Measurements from ENCODE around the gene IQSEC1.

IQSEC1 gene

DNA sequence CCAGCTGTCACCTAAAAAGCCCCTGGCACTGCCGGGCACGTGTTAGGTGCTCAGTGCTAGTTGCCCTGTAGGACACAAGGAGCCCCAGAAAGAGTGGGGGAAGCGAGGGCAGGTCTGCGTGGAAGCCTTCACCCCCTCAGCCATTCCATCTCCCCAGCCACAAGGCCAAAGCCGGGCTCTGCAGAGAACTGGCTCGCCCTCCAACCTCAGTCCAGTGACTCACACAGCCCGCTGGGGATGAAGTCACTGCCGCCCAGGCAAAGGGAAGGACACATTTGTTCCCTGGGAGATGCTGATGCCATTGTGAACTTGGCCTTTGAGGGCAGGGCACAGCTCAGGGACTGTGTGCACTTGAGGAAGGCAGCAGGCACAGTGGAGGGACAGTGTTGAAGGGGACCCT, 48.1 kb downstream of the IQSEC1 start:
- Histone ChIP-seq H2BK12ac (ENCODE audit: low read length) (no peak overlapping the region), H3K9me3 (replicated peaks in 1 of 2; ENCODE audit: control insufficient read depth in 2 of 2, insufficient read depth in 1 of 2, low read depth in 1 of 2, low read length in 2 of 2) (no peaks in the 10 kb centered on the region), H3K4me3 (ENCODE audit: low read length in 2 of 2) (no peak overlapping the region), H3K4ac (ENCODE audit: low read length) (no peak overlapping the region), H3K18ac (ENCODE audit: low read length) (peak overlapping the region; percentile 45), H4K91ac (ENCODE audit: low read depth, low read length, poor library complexity) (no peak overlapping the region), H3K23ac (ENCODE audit: low read depth, low read length, poor library complexity) (no peak overlapping the region), H2BK15ac (ENCODE audit: low read length) (no peak overlapping the region), H4K8ac (ENCODE audit: low read depth, low read length) (no peak overlapping the region), H2BK5ac (ENCODE audit: low read length) (no peak overlapping the region), H3K4me1 (ENCODE audit: control insufficient read depth in 2 of 2, insufficient read depth in 1 of 2, low read depth in 1 of 2, low read length in 2 of 2) (peaks cover 26 to 27% of the 10 kb centered on the region in 2 donors), H3K4me2 (ENCODE audit: insufficient read depth, low read length, poor library complexity, severe bottlenecking) (no peak overlapping the region), H3K14ac (ENCODE audit: low read length) (peak overlapping the region; percentile 33), H3K27ac (replicated peaks; ENCODE audit: low read length) (no peak overlapping the region), H3K27me3 (ENCODE audit: control insufficient read depth in 3 of 3, insufficient read depth in 3 of 3, low read depth in 1 of 3, low read length in 3 of 3) (no peaks in the 10 kb centered on the region), H3K9ac (ENCODE audit: low read depth, low read length, poor library complexity) (no peak overlapping the region), H2AK5ac (ENCODE audit: low read depth, low read length) (peak overlapping the region; percentile 7), H2BK120ac (ENCODE audit: low read depth, low read length) (no peak overlapping the region), H3K79me1 (ENCODE audit: low read depth, low read length) (no peaks in the 10 kb centered on the region), H2AFZ (ENCODE audit: low read length) (no peak overlapping the region), H3K36me3 (replicated peaks in 1 of 2; ENCODE audit: control insufficient read depth in 2 of 2, insufficient read depth in 2 of 2, low read length in 2 of 2) (no peaks in the 10 kb centered on the region)
- no CpG with 5 or more reads among the region's 8 CpGs for WGBS, 2 donors (ENCODE audit: extremely low coverage in 2 of 2, insufficient read length in 2 of 2, insufficient replicate concordance in 1 of 2)
- no peak for DNase-seq (ENCODE audit: low spot score)

DNA sequence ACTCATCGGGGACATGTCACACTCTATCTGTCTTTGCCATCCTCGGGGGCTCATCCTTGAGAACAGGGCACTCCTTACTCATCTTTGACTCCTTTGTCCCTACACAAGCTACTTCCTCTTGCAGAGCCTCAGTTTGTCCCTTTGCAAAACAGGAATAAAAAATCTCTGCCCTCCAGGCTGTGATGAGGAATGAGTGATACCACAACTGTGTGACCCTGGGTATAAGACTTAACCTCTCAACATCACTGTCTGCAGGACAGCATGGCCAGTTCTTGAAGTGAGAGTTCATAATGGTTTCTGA, 48.5 kb downstream of the IQSEC1 start:
- no CpG with 5 or more reads among the region's 2 CpGs for WGBS, 2 donors (ENCODE audit: extremely low coverage in 2 of 2, insufficient read length in 2 of 2, insufficient replicate concordance in 1 of 2)
- Histone ChIP-seq H4K8ac (ENCODE audit: low read depth, low read length) (no peak overlapping the region), H3K4me2 (ENCODE audit: insufficient read depth, low read length, poor library complexity, severe bottlenecking) (no peak overlapping the region), H3K9me3 (replicated peaks in 1 of 2; ENCODE audit: control insufficient read depth in 2 of 2, insufficient read depth in 1 of 2, low read depth in 1 of 2, low read length in 2 of 2) (no peaks in the 10 kb centered on the region), H3K4me3 (ENCODE audit: low read length in 2 of 2) (no peak overlapping the region), H3K4ac (ENCODE audit: low read length) (no peak overlapping the region), H3K14ac (ENCODE audit: low read length) (no peak overlapping the region), H3K18ac (ENCODE audit: low read length) (peak overlapping the region; percentile 27), H3K9ac (ENCODE audit: low read depth, low read length, poor library complexity) (no peak overlapping the region), H3K79me1 (ENCODE audit: low read depth, low read length) (no peaks in the 10 kb centered on the region), H2BK120ac (ENCODE audit: low read depth, low read length) (no peak overlapping the region), H2BK15ac (ENCODE audit: low read length) (no peak overlapping the region), H2AK5ac (ENCODE audit: low read depth, low read length) (no peak overlapping the region), H3K27ac (replicated peaks; ENCODE audit: low read length) (no peak overlapping the region), H2BK5ac (ENCODE audit: low read length) (no peak overlapping the region), H3K4me1 (ENCODE audit: control insufficient read depth in 2 of 2, insufficient read depth in 1 of 2, low read depth in 1 of 2, low read length in 2 of 2) (peaks cover 28 to 29% of the 10 kb centered on the region in 2 donors), H3K27me3 (ENCODE audit: control insufficient read depth in 3 of 3, insufficient read depth in 3 of 3, low read depth in 1 of 3, low read length in 3 of 3) (no peaks in the 10 kb centered on the region), H3K36me3 (replicated peaks in 1 of 2; ENCODE audit: control insufficient read depth in 2 of 2, insufficient read depth in 2 of 2, low read length in 2 of 2) (no peaks in the 10 kb centered on the region), H2AFZ (ENCODE audit: low read length) (no peak overlapping the region), H3K23ac (ENCODE audit: low read depth, low read length, poor library complexity) (no peak overlapping the region), H4K91ac (ENCODE audit: low read depth, low read length, poor library complexity) (no peak overlapping the region), H2BK12ac (ENCODE audit: low read length) (no peak overlapping the region)
- DNase-seq (ENCODE audit: low spot score): no peak

DNA sequence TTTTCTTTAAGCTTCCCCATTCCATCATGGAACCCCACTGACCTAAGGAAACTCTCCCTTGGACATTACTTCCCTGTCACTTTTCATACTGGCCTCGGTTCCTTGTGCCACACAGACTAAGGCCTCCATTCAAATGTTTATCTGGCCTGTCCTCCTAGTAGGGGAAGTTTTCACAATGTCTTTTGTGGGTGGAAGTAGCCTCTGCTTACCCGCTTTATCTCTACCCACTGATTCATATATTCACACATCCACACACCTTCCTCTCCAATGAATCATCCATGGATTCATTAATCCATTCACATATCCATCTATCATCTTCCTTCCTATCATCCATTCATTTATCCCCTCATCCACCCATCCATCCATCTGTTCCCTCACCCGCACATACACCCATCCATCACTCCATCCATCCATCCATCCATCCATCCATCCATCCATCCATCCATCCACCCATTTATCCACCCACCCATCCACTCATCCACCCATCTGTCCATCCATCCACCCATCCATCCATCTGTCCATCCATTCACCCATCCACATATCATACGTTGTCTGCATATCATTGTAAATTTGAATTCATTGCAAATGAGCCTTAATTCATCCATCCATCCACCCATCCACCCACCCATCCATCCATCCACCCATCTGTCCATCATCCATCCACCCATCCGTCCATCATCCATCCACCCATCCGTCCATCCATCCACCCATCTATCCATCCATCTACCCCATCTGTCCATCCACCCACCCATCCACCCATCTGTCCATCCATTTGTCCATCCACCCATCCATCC, 49.1 kb downstream of the IQSEC1 start:
- no peaks in the 10 kb centered on the region for H3K9me3 ChIP-seq (replicated peaks in 1 of 2; ENCODE audit: control insufficient read depth in 2 of 2, insufficient read depth in 1 of 2, low read depth in 1 of 2, low read length in 2 of 2)
- H2AFZ ChIP-seq (ENCODE audit: low read length): no peak overlapping the region
- no peak overlapping the region for H3K9ac ChIP-seq (ENCODE audit: low read depth, low read length, poor library complexity)
- no peak overlapping the region for H4K91ac ChIP-seq (ENCODE audit: low read depth, low read length, poor library complexity)
- H2BK12ac ChIP-seq (ENCODE audit: low read length): no peak overlapping the region
- no peaks in the 10 kb centered on the region for H3K27me3 ChIP-seq (ENCODE audit: control insufficient read depth in 3 of 3, insufficient read depth in 3 of 3, low read depth in 1 of 3, low read length in 3 of 3)
- peak overlapping the region; percentile 27 for H3K18ac ChIP-seq (ENCODE audit: low read length)
- no peaks in the 10 kb centered on the region for H3K36me3 ChIP-seq (replicated peaks in 1 of 2; ENCODE audit: control insufficient read depth in 2 of 2, insufficient read depth in 2 of 2, low read length in 2 of 2)
- H3K4ac ChIP-seq (ENCODE audit: low read length): no peak overlapping the region
- H3K4me1 ChIP-seq (ENCODE audit: control insufficient read depth in 2 of 2, insufficient read depth in 1 of 2, low read depth in 1 of 2, low read length in 2 of 2): peaks cover 26 to 31% of the 10 kb centered on the region in 2 donors
- H3K79me1 ChIP-seq (ENCODE audit: low read depth, low read length): no peaks in the 10 kb centered on the region
- no peak overlapping the region for H3K23ac ChIP-seq (ENCODE audit: low read depth, low read length, poor library complexity)
- no peak overlapping the region for H3K14ac ChIP-seq (ENCODE audit: low read length)
- H2BK15ac ChIP-seq (ENCODE audit: low read length): no peak overlapping the region
- WGBS, 2 donors (ENCODE audit: extremely low coverage in 2 of 2, insufficient read length in 2 of 2, insufficient replicate concordance in 1 of 2): 100% methylated on average over 1 of the region's 6 CpGs; no CpG with 5 or more reads in 1 of the 2 donors
- H4K8ac ChIP-seq (ENCODE audit: low read depth, low read length): no peak overlapping the region
- H2BK5ac ChIP-seq (ENCODE audit: low read length): no peak overlapping the region
- DNase-seq (ENCODE audit: low spot score): no peak
- H2BK120ac ChIP-seq (ENCODE audit: low read depth, low read length): no peak overlapping the region
- H3K4me3 ChIP-seq (ENCODE audit: low read length in 2 of 2): no peak overlapping the region
- no peak overlapping the region for H3K27ac ChIP-seq (replicated peaks; ENCODE audit: low read length)
- H2AK5ac ChIP-seq (ENCODE audit: low read depth, low read length): no peak overlapping the region
- H3K4me2 ChIP-seq (ENCODE audit: insufficient read depth, low read length, poor library complexity, severe bottlenecking): no peak overlapping the region

DNA sequence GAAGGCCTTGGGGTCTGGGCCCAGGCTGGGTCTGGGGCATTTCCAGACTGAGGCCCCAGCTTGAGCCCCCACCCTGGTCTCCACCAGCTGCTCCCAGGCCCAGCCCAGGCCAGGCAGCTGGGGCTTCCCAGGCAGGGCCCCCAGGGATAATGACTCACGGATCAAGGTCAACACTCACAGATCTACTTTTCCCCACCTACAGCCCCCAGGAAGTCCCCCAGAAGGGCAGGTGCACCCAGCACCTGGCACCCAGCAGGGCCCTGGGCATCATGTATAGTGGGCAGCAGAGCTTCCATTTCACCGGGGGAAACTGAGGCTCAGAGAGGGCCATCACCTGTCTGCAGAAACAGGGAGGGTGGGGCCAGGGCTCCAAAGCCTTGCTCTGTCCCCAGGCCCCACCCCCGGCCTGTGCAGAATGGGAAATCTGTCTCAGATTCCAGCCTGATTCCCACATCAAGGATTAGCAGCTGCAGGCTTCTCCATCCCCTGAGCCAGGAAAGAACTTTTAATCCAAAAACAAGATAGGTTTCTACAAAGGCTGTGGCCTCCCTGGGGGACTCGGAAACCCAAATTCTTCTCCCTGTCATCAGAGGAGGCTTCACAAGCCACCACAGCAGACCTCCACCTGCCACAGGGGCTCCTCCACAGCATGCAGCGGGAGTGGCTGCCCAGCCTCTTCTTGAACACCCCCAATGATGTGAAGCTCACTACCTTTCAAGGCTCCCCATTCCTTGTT, 49.8 kb downstream of the IQSEC1 start:
- Histone ChIP-seq H2BK12ac (ENCODE audit: low read length) (no peak overlapping the region), H2AFZ (ENCODE audit: low read length) (no peak overlapping the region), H2BK5ac (ENCODE audit: low read length) (no peak overlapping the region), H3K27me3 (ENCODE audit: control insufficient read depth in 3 of 3, insufficient read depth in 3 of 3, low read depth in 1 of 3, low read length in 3 of 3) (no peaks in the 10 kb centered on the region), H3K27ac (replicated peaks; ENCODE audit: low read length) (no peak overlapping the region), H3K79me1 (ENCODE audit: low read depth, low read length) (no peaks in the 10 kb centered on the region), H4K8ac (ENCODE audit: low read depth, low read length) (no peak overlapping the region), H3K23ac (ENCODE audit: low read depth, low read length, poor library complexity) (no peak overlapping the region), H3K14ac (ENCODE audit: low read length) (no peak overlapping the region), H2BK15ac (ENCODE audit: low read length) (no peak overlapping the region), H3K9ac (ENCODE audit: low read depth, low read length, poor library complexity) (no peak overlapping the region), H4K91ac (ENCODE audit: low read depth, low read length, poor library complexity) (no peak overlapping the region), H2AK5ac (ENCODE audit: low read depth, low read length) (peak overlapping the region; percentile 1), H3K4me3 (ENCODE audit: low read length in 2 of 2) (no peak overlapping the region), H3K4me2 (ENCODE audit: insufficient read depth, low read length, poor library complexity, severe bottlenecking) (no peak overlapping the region), H3K9me3 (replicated peaks in 1 of 2; ENCODE audit: control insufficient read depth in 2 of 2, insufficient read depth in 1 of 2, low read depth in 1 of 2, low read length in 2 of 2) (no peaks in the 10 kb centered on the region), H2BK120ac (ENCODE audit: low read depth, low read length) (no peak overlapping the region), H3K36me3 (replicated peaks in 1 of 2; ENCODE audit: control insufficient read depth in 2 of 2, insufficient read depth in 2 of 2, low read length in 2 of 2) (no peaks in the 10 kb centered on the region), H3K4ac (ENCODE audit: low read length) (no peak overlapping the region), H3K4me1 (ENCODE audit: control insufficient read depth in 2 of 2, insufficient read depth in 1 of 2, low read depth in 1 of 2, low read length in 2 of 2) (peaks cover 33 to 36% of the 10 kb centered on the region in 2 donors), H3K18ac (ENCODE audit: low read length) (no peak overlapping the region)
- no CpG with 5 or more reads among the region's 5 CpGs for WGBS, 2 donors (ENCODE audit: extremely low coverage in 2 of 2, insufficient read length in 2 of 2, insufficient replicate concordance in 1 of 2)
- DNase-seq (ENCODE audit: low spot score): no peak
